Activated CD4-positive, alpha-beta T cell treated with anti-CD3 and anti-CD28 coated beads, Interleukin-2, amount 50 U/mL, for 48 hours (primary cell): ENCODE measurements around the gene ART3.

Source experiments
- DNase-seq, 2 experiments: peaks; one replicate each; pipeline ENCODE4 v3.0.0-alpha.2; 2020

The ART3 gene

DNA sequence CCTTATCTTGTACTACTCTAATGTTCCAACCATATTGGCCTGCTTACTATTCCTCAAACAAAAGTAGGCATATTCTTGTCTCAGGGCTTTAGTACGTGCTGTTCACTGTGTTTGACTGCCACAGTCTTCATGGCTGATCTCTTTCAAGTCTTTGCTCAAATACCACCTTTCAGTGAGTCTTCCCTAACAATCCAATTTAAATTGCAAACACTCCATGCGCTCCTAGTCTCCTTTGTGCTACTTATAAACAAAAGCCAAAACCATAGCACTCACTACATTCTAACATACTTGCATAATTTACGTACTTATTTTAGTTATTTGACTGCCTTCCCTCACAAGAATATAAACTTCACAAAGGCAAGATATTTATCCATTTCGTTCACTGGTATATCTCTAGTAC lies 1.7 kb upstream of the ART3 start:
- DNase-seq, result no peak

DNA sequence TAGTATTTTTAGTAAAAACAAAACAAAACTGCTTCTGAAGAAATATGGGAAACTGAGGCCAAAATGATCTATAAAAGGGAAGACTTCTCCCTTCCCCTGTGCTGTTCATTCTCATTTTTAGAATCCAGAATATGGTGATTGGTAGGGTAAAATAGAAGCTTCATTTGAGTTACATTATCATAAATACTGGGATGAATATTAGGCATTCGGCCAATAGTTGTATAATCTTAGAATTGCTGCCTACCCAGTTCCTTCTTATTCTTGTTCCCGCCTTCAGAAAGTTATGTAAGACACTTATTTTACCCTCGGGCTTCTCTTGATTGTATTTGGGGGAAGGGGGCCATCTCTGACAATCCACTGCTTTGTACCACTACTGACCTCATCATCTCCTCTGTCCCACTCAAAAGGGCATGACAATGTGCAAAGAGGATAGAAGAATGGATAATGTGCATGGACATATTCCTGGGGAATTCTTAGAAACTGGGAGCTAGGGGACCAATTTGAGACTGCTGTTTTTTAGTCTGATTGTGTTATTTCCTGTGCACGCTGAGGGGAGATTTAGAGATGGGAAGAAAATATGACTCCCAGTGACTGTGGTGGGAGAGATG lies 588 bp downstream of the ART3 start:
- DNase-seq, result no peak

DNA sequence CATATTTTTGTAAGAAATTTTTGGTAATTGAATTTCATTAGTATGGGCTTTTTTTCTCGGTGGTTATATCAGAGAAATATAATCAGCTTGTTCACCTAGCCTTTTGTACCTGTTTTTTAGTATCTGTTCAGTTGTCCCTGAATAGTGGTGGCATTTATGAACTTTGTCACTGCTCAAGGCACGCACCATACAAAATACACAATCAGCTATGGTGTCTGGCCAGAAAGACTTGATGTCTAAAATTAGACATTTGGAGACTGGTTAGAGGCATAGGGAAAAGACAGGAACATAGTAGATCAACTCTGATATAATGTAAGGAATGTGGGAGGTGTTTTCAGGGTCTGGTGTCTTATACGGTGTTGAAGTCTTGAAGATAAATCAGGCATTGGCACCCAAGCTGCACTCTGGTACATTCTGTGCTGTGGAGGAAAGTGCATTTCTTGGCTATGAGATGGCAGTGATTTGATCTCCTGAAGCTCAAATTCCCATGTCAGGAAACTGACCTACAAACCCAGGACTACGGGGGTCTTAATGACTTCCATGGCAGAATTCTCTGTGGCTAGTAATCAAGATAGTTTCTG lies 3.6 kb downstream of the ART3 start:
- no peak for DNase-seq

DNA sequence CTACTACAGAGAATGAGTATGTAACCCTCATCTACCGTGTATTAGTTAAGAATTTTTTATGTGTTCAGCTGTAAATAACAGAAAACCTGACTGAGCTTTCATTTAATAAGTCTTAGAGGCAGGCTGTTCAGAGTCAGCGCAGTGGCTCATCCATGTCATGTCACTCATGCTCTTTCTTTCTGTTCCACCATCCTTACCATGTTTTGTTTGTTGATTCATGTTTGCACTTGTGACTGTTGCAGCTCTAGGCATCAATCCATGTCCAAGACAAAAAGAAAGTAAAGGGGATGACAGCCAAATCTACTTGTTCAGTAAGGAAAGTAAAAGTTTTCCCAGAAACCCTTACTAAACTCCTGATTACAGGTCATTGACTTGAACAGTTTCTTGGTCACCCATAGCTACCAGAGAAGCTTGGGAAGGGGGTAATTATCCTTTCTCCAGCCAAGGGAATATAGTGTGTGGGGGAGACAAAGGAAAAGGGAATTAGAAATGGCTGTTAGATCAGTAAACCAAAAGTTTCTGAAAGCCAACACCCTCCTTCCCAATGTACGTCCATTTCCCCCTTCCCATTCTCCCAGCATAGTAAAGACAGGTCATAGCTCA lies 9.0 kb downstream of the ART3 start:
- no peak for DNase-seq

DNA sequence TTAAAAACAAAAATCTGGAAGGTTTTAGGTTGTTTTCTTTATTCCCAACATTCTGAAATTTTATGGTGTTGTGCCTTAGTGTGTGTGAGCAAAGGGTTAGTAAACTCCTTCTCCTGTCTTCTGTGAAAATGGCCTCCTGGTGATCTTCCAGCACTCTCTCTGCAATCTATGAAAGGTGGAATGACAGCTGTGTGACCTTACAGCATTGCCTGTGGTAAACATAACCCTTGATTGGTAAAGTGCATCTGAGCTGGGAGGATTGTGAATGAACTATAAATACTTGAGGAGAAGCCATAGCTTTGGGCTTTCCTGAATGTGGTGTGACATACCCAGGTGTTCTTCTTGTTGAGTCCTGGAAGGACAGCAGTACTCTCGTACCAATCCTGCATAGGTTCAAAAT lies 10.0 kb downstream of the ART3 start:
- no peak for DNase-seq

DNA sequence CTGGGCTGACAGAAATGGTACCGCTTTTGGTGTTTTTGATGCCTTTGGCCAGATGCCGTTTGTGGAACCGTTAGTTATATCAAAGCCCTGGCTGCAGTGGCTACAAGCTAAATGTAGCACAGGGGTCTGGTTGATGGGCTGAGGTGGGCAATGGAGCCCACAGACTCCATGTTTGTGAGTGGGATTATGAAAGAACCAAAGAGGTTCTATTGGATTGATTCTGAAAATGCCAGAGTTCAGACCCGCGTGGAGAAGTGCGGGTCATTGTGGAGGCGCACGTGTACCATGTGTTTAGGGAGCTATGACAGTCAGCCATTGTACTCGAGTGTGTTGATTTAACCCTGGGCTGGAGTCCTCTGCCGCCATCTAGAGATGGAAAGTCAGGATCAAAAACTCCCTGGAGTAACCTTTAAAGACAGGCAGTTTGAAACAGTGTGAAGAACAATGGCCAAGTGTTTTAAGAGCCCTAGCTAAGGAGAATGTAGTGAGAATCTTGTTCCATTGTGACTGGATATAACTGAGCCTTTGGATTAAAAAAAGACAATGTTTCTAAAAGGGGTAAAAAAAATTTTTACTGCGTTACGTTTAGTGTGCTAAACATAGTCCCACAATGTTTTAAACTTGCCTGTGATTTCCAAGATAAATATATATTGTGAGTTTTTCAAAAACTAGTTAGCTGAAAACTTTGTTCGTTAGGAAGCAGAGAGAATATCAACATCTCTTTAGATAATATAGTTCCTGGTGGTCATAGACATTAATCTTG lies 12.7 kb downstream of the ART3 start:
- DNase-seq, result peak; percentile 19 to 21

DNA sequence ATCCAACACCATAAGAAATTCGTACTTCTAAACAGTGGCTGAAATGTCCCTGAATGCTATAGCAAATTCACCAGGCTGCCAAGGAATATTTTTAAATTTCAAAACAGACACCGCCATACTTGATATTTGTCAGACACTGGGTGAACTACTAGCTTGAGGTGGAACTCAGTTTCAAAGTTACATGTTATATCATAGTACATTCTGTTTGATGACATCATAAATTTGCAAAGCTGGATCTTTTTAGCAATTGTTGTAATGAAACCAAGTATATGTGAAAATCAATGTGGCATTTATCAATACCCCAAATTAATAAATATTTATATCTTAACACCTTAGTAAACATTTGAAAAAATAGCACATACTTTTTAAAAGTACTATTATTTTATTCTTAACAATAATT lies 14.2 kb downstream of the ART3 start:
- DNase-seq, result no peak

DNA sequence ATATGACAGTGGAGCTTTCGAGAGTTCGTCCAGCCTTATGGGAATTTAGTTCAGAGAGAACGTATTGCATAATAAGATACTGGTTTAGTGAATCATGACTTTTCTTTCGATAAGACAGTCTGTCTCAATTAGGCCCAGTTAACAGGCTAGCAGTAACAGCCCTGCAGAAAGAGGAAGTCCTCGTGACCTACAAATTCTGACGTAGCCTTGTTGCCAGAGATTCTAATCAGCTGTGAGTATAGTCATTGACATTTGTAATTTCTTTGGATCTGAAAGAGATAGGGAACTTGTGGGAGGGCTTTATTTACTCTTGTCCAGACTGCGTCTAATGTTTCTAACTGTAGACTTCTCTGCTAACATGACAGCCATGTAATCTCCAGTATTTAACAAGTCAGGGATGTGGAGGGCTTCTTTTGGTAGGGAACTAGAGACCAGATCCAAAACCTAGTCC lies 15.8 kb downstream of the ART3 start:
- no peak for DNase-seq

DNA sequence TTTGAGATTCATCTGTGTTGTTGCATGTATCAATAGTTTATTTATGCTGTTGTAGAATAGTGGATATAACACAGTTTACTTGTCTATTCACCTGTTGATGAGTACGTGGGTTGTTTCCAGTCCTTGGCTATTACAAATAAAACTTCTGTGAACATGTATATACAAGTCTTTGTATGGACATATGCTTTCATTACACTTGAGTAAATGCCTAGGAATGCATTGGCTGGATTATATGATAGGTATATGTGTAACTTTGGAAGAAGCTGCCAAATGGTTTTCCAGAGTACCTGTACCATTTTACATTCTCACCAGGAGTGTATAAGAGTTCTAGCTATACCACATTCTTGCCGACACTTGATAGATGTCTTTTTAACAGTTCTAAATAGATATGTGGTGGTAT lies 16.5 kb downstream of the ART3 start:
- no peak for DNase-seq

DNA sequence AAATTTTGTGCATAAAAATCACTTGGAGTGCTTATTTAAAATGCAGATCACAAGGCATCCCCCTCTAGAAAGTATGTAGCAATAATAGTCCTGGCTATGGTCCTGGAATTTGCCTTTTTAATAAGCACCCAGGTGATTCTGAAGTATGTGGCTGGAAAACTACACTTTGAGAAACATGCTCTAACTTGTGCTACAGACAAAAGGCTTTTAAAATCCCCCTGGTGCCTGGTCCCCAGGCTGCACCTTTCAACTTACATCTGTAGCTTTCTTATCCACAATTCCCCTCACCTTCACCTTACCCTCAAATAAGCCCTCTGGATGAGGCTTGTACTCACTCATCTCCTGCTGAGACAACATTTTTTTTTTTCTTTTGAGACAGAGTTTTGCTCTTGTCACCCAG lies 21.1 kb downstream of the ART3 start:
- no peak for DNase-seq

DNA sequence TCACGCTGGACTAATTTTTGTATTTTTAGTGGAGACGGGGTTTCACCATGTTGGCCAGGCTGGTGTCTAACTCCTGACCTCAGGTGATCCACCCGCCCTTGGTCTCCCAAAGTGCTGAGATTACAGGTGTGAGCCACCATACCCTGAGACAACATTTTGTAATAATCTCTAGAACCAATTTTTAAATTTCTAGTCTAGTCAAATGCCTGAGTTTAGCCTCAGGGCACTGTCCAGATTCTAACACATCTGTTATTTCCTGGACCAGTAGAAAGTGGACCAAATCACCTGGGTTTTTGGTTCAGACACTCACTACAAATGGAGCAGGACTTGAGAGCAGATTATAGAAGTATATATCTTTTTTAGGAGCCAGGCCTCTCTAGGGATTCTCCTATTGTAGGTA lies 21.6 kb downstream of the ART3 start:
- no peak for DNase-seq

DNA sequence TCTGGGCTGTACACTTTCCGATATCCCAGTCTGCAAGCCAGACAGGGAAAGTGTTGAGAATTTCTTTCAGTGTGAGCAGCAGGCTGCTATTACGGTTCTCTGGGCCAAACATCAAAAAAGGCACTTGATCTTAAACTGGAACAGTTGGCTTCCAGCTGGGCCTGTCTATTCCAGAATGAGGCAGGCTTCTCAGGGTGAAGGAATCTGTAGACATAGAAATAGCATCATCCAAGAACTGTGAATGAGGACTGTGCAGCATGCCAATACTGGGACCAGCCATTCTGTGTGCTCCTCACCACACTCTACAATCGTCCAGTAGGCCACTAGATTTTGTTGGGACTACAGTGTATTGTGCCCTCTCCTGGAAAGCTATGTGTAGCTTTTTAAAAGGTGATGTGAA lies 31.1 kb downstream of the ART3 start:
- DNase-seq, result no peak

DNA sequence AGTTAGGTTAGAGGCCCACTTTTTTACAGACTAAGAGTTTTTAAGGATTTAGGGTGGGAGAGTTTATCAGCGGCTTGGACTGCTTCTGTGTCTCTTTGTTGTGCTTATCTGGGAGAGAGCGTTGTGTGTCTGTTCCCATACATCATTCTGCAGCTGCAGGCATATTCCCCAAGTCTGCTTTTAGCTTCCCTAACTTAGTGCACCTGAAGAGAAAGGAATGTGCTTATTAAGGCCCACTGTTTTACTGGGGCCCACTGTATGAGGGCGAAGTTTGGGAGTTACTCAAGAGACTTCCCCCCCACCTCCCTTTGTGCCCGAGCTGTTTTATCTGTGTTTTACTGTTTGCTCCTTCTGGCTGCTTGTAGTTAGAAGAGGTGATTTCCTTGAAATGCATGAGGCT lies 31.9 kb downstream of the ART3 start:
- DNase-seq, result no peak

DNA sequence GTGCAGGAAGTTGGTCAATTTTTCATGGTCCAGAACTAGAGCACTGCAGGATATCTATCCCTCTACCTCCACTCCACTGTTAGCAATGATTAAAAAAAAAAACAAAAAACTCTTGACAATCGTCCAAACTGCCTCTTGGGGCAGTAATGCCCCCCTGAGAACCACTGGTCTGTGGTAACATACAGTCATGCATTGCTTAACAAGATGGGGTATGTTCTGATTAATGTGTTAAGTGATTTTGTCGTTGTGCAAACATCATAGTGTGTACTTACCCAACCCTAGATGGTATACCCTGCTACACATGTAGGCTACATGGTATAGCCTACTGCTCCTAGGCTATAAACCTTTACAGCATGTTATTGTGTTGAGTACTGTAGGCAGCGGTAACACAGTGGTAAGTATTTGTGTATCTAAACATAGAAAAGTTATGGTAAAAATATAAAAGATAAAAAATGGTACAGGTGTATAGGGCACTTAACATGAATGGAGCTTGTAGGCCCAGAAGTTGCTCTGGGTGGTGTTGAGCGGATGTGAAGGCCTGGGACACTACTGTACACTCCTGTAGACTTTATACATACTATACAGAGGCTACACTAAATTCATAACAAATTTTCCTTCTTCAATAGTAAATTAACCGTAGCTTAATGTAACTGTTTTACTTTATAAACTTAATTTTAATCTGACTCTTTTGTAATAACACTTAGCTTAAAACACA lies 34.1 kb downstream of the ART3 start:
- no peak for DNase-seq

DNA sequence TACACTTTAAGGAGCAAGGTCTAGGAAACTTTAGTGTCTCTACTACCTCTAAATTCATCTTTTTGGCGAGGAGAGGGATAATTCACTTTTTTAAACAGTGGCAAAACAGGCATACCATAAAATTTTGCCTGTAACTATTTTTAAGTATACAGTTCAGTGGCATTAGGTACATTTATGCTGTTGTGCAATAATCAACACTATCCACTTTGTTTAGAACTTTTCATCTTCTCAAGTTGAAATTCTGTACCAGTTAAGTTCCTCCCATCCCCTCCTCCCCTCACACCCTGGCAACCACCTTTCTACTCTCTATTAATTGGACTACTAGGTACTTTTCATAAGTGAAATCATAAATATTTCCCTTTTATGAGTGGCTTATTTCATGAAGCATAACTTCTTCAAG lies 42.3 kb downstream of the ART3 start:
- no peak for DNase-seq

DNA sequence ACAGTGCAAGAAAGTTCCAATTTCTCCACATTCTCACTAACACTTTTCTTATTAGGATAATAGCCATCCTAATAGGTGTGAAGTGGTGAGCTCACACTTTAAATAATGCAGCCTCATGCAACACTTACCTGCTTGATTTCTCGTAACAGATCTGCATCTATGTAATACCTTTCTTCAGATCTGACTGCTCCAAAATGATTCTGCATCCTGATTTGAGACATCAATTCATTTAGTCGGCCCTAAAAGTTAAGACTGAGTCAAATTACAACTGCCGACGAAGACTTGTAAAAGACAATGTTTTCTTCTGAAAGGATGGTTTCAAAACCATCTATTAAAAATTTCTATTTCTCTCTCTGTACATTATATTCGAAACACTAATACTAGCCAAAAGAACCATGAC lies 43.0 kb downstream of the ART3 start:
- DNase-seq, result no peak

DNA sequence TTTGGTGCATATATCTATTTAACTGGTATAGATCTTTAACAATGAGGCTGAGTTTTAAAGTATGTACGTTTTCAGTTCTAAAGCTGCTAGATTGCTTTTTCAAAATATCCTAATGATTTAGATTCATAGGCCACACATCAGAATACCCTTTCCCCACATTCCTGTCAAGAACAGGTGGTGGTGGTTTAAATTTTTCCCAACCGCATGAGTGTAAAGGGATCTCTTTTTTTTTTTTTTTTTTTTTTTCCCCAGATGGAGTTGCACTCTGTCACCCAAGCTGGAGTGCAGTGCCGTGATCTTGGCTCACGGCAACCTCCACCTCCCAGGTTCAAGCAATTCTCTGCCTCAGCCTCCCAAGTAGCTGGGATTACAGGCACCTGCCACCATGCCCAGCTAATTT lies 45.7 kb downstream of the ART3 start:
- DNase-seq, result no peak

DNA sequence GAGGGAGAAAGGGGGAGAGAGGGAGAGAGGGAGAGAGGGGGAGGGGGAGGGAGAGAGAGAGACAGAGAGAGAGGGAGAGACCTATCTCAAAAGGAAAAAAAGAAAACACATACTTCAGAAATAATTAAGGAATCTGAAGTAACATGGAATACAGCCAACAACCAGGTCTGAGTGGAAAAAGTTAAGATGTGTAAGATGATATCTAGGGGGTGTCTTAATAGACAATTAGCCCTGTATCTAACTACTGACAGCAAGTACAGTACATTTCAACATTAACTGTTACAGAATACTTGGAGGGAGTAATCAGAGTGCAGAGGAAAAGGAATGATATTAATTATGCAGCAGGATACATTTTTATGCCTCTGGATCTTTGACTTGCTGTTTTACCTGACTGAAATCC lies 51.3 kb downstream of the ART3 start:
- DNase-seq, result no peak

DNA sequence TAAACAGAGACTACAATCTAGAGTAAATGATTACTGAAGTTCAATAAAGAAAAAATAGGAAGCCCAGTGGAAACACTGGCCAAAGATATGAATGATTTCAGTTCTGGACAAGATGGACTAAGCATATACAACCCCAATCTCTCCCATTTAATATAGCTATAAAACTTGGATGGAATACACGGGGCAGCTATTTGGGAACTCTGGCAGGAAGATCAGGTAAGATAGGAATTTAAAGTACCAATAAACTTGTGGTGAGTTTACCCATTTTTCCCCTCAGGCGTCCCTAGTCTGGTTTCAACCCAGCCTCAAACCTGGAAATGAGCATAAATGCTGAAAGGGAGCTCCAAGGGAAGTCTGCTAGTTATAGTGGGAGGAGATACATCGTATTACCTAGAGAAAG lies 53.2 kb downstream of the ART3 start:
- no peak for DNase-seq

DNA sequence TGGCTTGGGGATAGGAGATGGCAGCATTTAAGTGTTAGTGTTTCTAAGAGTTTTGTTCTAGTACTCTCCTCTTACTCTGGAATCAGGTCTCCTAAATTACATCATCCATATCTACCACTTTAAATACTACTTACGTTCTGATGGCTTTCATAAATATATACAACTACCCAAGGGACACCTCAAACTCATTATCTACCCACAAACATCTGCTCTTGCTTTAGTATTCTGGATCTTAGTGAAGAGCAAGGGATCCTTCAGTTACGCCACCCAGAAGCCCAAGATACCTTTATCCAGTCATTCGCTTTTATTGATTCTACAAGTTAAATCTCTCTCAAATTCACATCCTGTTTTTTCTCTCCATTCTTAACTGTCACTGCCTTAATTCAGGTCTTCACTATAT lies 66.7 kb downstream of the ART3 start:
- no peak for DNase-seq

DNA sequence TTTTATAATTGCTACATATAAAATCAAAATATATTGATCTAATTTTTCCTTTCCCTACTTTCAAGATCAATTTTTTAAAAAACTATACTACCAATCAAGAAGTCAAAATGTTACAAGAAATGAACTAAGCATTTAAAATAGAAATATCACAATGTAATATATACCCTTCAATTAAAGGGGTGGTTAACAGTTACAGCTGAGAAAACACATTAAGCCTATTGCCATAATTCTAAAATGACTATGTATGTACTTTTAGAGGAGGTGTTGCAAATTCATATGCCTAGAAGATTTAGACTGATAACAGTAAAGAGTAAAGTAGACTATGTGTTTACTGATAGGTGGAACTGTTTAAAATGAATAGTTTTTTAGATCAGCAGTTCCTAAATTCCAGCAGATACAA lies 70.0 kb downstream of the ART3 start:
- DNase-seq, result no peak

DNA sequence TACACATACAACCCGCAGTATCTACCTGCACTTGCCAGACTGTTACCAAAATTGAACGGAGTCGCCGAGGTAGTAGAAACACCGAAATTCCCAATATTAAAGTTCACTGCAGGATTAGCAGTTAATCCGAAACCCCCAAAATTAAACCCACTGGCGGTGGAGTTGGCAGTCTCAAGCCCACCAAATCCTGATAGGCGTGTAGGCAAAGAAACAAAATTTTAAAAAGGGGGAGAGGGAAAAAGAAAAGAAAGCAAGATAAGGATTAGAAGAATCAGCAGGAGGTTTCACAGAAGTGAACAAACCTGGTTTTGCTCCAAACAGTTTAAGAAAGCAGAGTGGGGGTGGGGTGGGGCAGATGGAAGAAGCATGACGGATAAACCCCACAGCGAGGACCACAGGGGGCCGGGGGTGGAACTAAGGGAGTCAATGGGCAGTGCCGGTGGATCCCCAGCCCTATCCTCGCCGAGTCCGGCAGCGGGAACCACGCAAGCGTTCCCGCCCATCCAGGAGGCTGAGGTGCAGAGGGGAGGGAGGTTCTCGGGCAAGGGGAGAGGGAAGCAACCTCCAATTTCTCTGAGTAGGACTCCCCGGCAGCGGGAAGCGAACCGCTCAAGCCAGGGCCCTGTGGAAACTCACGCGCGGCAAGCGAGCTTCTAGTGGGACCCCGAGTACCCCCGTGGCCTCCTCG lies 73.1 kb downstream of the ART3 start:
- DNase-seq, result peak; percentile 61 to 73
